ENCODE measurements around the gene BCCIP.

The BCCIP gene

DNA sequence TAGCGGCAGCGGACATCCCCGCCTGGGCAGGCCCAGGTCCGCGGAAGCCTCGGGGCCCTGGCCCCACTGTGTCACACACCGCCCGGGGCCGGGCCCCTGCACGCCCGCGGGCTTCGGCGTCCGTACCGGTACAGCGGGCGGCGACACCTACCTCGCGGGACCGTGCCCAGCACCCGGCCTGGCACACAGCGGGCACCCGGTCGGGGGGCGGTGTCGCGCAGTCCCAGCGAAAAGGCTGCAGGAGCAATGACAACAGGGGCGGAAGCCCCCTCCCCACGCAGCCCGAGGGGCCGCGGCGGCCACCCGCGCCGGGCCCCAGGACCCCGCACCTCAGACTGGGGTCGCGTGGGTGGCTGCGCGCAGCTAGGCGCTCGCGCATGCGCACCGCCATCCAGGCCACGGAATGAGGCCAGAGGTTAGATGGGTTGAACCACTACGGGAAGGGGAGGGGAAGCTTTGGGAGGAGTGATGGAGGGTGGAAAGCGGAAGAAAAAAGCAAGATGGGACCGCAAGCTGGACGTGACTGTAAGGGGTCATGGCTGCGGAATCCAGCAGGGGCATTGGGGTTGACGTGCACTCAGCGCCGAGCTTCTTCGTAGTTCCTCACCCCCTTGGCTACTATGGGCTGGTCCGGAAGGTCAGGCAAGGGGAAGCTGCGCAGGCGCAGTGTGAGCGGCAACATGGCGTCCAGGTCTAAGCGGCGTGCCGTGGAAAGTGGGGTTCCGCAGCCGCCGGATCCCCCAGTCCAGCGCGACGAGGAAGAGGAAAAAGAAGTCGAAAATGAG lies at the start of gene BCCIP, which contains the start of gene UROS:
Gene BCCIP, plus strand, starts transcription at position 669 of the 785 bp plus-strand sequence. Its CDS starts 12 bp downstream, at position 681.
Gene UROS, minus strand, starts transcription at position 381 of the 785 bp plus-strand sequence. CDS start 6,759 bp downstream, outside the sequence.
- FAIRE-seq, result no peak
- DNase-seq (ENCODE audit: insufficient read length, low spot score), result peak; percentile 87

GRCh38 chr10:125773687-125774543 lies 49.4 kb upstream of the BCCIP start:
- FAIRE-seq, result no peak
- no peak for DNase-seq (ENCODE audit: insufficient read length, low spot score)

DNA sequence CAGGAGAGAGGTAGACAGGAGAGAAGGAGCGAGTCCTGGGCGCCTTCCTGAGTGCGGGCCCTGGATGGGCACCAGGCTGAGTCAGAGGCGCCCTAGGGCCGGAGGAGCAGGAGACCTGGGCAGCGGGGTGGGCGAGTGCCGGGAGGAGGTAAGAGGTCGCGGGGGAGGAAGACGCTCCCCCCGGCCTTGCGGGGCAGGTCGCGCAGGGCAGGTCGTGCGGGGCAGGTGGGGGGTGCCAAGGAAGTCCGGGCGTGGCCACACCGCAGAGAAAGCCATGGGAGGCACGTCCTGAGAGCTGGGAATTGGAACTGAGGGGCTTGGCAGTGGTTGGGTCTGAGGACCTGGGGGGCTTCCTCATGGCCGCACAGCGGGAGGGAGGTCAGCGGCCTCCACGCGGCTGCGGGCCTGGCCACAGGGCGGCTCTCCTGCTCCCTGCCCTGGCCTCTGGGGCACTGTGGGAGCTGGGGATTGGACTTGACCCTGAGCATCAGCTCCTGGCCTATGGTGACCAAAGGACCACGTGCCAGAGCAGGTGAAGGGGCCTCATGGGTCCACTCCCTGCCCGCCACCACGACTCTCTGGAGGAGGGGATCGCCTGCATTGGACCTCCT lies 48.7 kb upstream of the BCCIP start:
- FAIRE-seq (no peak), DNase-seq (ENCODE audit: insufficient read length, low spot score) (no peak)

- FAIRE-seq, result no peak
- DNase-seq (ENCODE audit: insufficient read length, low spot score), result no peak
Observed at GRCh38 chr10:125775491-125776106, 47.7 kb upstream of the BCCIP start, which contains the start of gene MMP21. MMP21 (minus strand) TSS chr10:125775821; CDS start chr10:125775821, 0 bp downstream.

- FAIRE-seq, result no peak
Observed at GRCh38 chr10:125777806-125778205, 45.5 kb upstream of the BCCIP start.

DNA sequence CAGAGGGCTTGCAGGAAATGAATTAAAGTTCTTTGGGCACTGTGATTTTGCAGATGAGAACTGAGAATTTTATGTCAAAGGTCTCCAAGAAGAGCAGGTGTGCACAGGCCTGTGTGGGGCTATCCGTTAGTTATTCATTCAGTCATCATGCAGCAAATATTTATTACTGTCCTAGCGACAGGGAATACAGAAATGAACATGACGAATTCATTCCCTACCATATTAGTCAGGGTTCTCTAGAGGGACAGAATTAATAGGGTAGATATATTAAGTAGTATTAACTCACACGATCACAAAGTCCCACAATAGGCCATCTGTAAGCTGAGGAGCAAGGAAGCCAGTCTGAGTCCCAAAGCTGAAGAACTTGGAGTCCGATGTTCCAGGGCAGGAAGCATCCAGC lies 44.8 kb upstream of the BCCIP start:
- DNase-seq (ENCODE audit: insufficient read length, low spot score), result no peak
- no peak for FAIRE-seq

More at GRCh38 chr10:125777806-125778205, 45.5 kb upstream of the BCCIP start:
- no peak for DNase-seq (ENCODE audit: insufficient read length, low spot score)

GRCh38 chr10:125779403-125780327 lies 43.7 kb upstream of the BCCIP start:
- no peak for FAIRE-seq
- no peak for DNase-seq (ENCODE audit: insufficient read length, low spot score)

DNA sequence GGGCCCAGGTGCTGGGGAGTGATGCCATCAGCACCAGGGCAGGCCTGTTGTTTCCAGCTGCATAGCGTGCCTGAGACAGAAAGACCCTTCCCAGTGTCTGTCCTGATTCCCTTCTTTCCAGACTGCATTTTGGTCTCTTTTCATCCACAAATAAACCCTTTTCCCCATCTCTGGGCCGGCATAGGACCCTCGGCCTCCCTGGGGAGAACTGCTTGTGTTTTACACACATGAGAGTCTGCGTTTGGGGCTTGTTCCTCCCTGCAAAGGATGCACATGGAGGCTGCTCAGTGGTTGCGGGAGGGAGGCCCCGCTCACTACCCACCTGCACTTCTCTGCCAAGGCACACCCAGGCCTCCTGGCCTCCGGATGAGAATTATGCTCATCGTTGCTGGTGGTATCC lies 42.0 kb upstream of the BCCIP start:
- FAIRE-seq, result no peak

GRCh38 chr10:125782054-125782453 lies 41.3 kb upstream of the BCCIP start:
- FAIRE-seq (no peak), DNase-seq (ENCODE audit: insufficient read length, low spot score) (no peak)

More for the DNA sequence above, 42.0 kb upstream of the BCCIP start:
- DNase-seq (ENCODE audit: insufficient read length, low spot score), result no peak

GRCh38 chr10:125782616-125783015 lies 40.7 kb upstream of the BCCIP start:
- FAIRE-seq (no peak), DNase-seq (ENCODE audit: insufficient read length, low spot score) (no peak)

DNA sequence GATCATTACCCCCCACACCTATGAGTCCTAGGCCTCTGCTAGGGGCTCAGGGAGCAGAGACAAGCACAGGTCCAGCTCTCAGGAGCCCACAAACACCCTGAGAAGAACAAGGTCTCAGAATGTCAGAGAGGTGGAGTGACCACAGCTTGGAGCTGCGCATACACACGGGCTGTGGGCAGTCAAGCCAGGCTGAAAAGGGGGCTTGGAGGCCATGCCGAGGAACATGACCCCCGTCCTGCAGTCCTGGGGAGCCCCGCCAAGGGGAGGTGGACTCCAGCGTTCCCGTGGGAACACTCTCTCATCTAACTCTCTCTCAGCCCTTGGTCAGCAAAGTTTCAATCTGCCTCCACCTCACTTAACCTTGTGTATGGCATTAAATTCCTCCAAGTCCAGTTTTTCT lies 39.9 kb upstream of the BCCIP start:
- no peak for FAIRE-seq
- DNase-seq (ENCODE audit: insufficient read length, low spot score), result no peak

- DNase-seq (ENCODE audit: insufficient read length, low spot score), result no peak
- no peak for FAIRE-seq
Observed at GRCh38 chr10:125783957-125784356, 39.4 kb upstream of the BCCIP start.

DNA sequence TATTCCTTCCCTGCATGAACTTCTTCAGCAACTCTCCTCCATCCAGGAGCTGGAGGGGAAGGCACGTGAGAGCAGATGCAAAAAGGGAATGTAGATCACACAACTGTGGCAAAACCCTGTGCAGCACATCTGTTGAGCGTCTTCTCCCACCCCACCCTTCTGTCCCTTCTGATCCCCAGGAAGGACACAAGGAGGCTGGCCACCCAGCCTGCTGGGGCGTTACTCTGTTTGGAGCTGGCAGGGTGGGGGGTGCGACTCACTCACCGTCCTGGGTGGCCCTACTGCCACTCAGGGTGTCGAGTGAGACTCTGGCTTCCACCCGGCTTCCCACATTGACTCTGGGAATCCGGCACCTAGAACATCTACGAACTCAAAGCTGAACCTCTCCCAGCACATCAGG lies 37.6 kb upstream of the BCCIP start:
- no peak for FAIRE-seq
- DNase-seq (ENCODE audit: insufficient read length, low spot score), result no peak

DNA sequence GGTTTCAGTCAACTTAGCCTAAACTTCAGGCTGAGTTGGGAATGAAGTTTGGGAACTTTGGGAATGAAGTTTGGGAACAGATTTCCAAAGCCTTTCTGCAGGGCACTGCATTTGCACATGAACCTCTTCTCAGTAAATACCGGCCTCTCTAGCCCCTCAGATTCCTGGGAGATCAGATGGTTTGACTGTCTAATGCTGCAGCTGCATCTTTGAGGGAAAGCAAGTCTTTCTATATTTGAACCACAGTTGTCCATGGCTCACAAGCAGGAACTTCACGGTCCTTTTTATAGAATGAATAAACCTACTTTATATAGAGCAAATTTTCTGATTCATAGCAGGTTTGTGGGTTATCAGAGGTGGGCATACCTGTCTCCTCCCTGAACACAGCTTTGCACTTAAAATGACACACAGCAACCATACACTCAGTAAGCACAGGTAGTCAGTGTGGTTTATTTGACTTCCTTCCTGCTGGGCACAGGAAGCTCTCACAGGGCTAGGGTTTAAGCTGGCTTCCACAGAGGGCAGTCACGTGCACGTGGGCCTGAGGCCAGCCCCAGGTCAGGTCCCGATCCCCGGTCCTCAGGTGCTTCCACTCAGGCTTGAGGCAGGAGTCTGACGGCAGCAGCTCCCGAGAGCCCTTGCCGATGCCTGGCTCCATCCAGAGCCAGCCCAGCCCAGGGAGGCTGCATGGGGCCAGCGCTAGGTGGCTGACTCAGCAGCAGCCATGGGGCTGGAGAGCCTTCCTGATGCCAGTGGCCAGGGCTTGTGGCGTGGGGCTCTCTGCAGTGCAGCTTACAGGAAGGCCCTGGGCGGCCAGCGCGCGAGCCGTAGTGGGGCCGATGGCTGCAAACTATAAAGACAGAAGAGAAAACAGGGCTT lies 35.0 kb upstream of the BCCIP start:
- FAIRE-seq, result no peak

DNA sequence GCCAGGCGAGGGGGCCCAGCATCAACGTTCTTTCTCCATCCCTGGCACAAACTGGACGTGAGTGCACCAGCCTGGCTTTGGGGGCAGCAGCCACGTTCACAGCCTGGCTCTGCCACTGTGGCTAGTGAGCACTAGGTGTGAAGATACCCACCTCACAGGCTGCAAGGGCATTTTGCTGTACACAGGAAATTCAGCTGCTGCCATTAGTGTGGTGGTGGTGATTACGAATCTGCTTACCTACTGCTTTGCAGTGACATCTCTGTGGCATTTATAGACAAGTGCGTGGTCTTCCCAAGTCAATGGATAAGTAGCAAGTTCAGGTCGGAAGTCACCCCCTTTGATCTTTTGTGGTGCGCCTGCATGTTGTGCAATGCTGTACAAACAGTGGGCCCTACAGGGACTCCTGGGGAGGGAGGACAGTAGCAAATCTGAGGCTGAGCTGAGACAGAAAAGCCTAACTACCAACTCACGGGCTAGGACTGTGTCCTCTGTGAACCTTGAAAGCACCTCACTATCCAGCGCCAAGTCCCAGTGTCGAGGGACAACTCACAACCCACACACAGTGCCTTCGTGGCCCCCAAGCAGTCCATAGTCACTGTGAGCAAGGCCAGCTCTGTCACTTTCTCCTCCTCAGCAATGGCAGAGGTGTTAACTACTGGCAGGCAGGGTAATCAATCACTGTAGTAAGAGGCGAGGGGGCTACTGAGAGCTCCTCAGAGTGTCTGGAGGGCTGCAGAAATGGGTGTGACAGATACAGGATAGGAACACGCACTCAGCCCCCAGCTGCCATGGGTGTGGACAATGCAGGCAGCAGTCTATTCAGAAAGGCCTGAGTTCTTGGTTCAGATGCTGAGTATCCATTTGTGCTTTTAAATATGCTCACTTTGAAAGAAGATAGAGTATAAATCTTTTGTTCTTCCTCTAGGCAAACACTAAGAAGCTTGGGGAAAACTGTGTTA lies 30.7 kb upstream of the BCCIP start:
- FAIRE-seq, result no peak
- DNase-seq (ENCODE audit: insufficient read length, low spot score), result no peak

More for the DNA sequence above, 35.0 kb upstream of the BCCIP start:
- no peak for DNase-seq (ENCODE audit: insufficient read length, low spot score)

- no peak for DNase-seq (ENCODE audit: insufficient read length, low spot score)
- FAIRE-seq, result no peak
Observed at GRCh38 chr10:125795128-125795527, 28.2 kb upstream of the BCCIP start.

DNA sequence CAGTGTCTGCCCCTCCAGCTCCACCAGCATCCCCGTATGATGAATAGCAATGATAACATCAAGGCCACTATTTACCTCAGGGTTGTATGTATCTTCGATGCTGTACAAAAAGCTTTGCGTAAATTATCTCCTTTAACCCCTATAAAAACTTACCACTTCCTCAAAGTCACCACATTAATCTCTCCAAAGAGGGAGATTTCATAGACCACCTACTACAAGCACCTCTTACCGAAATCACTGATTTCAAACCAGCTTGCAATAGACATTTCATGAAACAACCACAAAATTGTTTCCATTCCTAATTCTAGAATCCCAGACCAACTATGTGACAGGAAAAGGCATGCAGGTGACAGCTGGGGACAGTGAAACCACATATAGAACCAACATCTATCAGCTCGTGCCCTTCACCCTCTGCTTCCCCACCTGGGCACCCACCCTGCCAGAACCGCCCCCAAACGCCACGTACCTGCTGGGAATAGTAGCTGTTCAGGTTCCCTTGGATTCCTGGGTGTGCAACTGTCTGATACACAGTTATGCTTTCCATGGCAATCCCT lies 27.6 kb upstream of the BCCIP start:
- DNase-seq (ENCODE audit: insufficient read length, low spot score), result no peak
- no peak for FAIRE-seq
